Measurements from ENCODE around the gene NDUFS2.

NDUFS2 gene

GRCh38 chr1:161233102-161233501, 30.9 kb downstream of the NDUFS2 start:
- Histone ChIP-seq H3F3A (ENCODE audit: control insufficient read depth, insufficient read depth) (no peaks in the 10 kb centered on the region), H3K4me1 (ENCODE audit: control insufficient read depth, low read length) (peaks cover 1% of the 10 kb centered on the region), H3K4me2 (ENCODE audit: low read length) (no peak overlapping the region), H3K79me2 (ENCODE audit: control insufficient read depth, low read length) (no peaks in the 10 kb centered on the region; the same call in 1 of the 2 replicates), H3K9me2 (replicated peaks; ENCODE audit: control insufficient read depth, low read length) (no peaks in the 10 kb centered on the region), H3K27ac (ENCODE audit: low read depth, low read length) (no peak overlapping the region), H3K9me3 (ENCODE audit: control insufficient read depth, insufficient read depth, low read length) (no peaks in the 10 kb centered on the region), H3K4me3 (ENCODE audit: low read length) (no peak overlapping the region), H3K27me3 (ENCODE audit: control insufficient read depth, low read length) (0 out of 2 replicates have a peak, but pooled peaks cover 3% of the 10 kb centered on the region), H3K36me3 (ENCODE audit: control insufficient read depth, low read length) (peaks cover 26% of the 10 kb centered on the region), H4K20me1 (ENCODE audit: control insufficient read depth, insufficient read depth, low read depth, low read length) (no peaks in the 10 kb centered on the region)
- TF ChIP-seq CTCF (IDR thresholded peaks at IDR 0.05; ENCODE audit: low read depth, low read length, poor library complexity, severe bottlenecking) (no peak), EZH2phosphoT487 (IDR thresholded peaks at IDR 0.05; ENCODE audit: borderline replicate concordance, low read length) (no peak)

GRCh38 chr1:161235957-161236775, 34.0 kb downstream of the NDUFS2 start:
- no peaks in the 10 kb centered on the region for H3K9me3 ChIP-seq (ENCODE audit: control insufficient read depth, insufficient read depth, low read length)
- TF ChIP-seq EZH2phosphoT487 (IDR thresholded peaks at IDR 0.05; ENCODE audit: borderline replicate concordance, low read length) (no peak), CTCF (IDR thresholded peaks at IDR 0.05; ENCODE audit: low read depth, low read length, poor library complexity, severe bottlenecking) (no peak)
- 0 out of 2 replicates have a peak, but pooled peaks cover 3% of the 10 kb centered on the region for H3K27me3 ChIP-seq (ENCODE audit: control insufficient read depth, low read length)

GRCh38 chr1:161238039-161238473, 35.9 kb downstream of the NDUFS2 start, which contains the start of gene NR1I3:
Gene NR1I3 (minus strand): TSS chr1:161238203. CDS start chr1:161236565, 1,638 bp downstream.
- no peaks in the 10 kb centered on the region for H3K36me3 ChIP-seq (ENCODE audit: control insufficient read depth, low read length)
- no peaks in the 10 kb centered on the region for H3K9me3 ChIP-seq (ENCODE audit: control insufficient read depth, insufficient read depth, low read length)
- TF ChIP-seq EZH2phosphoT487 (IDR thresholded peaks at IDR 0.05; ENCODE audit: borderline replicate concordance, low read length) (no peak), CTCF (IDR thresholded peaks at IDR 0.05; ENCODE audit: low read depth, low read length, poor library complexity, severe bottlenecking) (no peak)

More at GRCh38 chr1:161235957-161236775, 34.0 kb downstream of the NDUFS2 start:
- no peaks in the 10 kb centered on the region for H3K36me3 ChIP-seq (ENCODE audit: control insufficient read depth, low read length)
- no peaks in the 10 kb centered on the region for H3F3A ChIP-seq (ENCODE audit: control insufficient read depth, insufficient read depth)
- H3K4me3 ChIP-seq (ENCODE audit: low read length) = no peak overlapping the region
- H3K4me2 ChIP-seq (ENCODE audit: low read length) = no peak overlapping the region
- H3K27ac ChIP-seq (ENCODE audit: low read depth, low read length) = no peak overlapping the region
- H3K4me1 ChIP-seq (ENCODE audit: control insufficient read depth, low read length) = no peaks in the 10 kb centered on the region
- no peaks in the 10 kb centered on the region for H3K9me2 ChIP-seq (replicated peaks; ENCODE audit: control insufficient read depth, low read length)
- no peaks in the 10 kb centered on the region for H3K79me2 ChIP-seq (ENCODE audit: control insufficient read depth, low read length)
- no peaks in the 10 kb centered on the region for H4K20me1 ChIP-seq (ENCODE audit: control insufficient read depth, insufficient read depth, low read depth, low read length)

More at GRCh38 chr1:161238039-161238473, 35.9 kb downstream of the NDUFS2 start, which contains the start of gene NR1I3:
- H3K9me2 ChIP-seq (replicated peaks; ENCODE audit: control insufficient read depth, low read length) = no peaks in the 10 kb centered on the region
- H4K20me1 ChIP-seq (ENCODE audit: control insufficient read depth, insufficient read depth, low read depth, low read length) = no peaks in the 10 kb centered on the region
- 0 out of 2 replicates have a peak, but pooled peaks cover 3% of the 10 kb centered on the region for H3K27me3 ChIP-seq (ENCODE audit: control insufficient read depth, low read length)
- H3K4me1 ChIP-seq (ENCODE audit: control insufficient read depth, low read length) = peaks cover 7% of the 10 kb centered on the region; the same call in 1 of the 2 replicates
- no peak within 1 kb of the TSS for H3K4me3 ChIP-seq (ENCODE audit: low read length)
- H3K79me2 ChIP-seq (ENCODE audit: control insufficient read depth, low read length) = no peaks in the 10 kb centered on the region
- H3K27ac ChIP-seq (ENCODE audit: low read depth, low read length) = no peak within 1 kb of the TSS
- H3K4me2 ChIP-seq (ENCODE audit: low read length) = no peak within 1 kb of the TSS
- no peaks in the 10 kb centered on the region for H3F3A ChIP-seq (ENCODE audit: control insufficient read depth, insufficient read depth)

Measured in DOHH2 (cell line).